NAMALWA (cell line): ENCODE measurements around the gene CD8B.
"Not testable (repeated sequence)": the region's sequence is repeated elsewhere in the genome, so short reads cannot be mapped to it uniquely, and the experiment has no call there.

Source experiments
- DNase-seq: peaks from one replicate; pipeline ENCODE4 v3.0.0-alpha.2; 2015; ENCODE audit warnings: low spot score

The CD8B gene

DNA sequence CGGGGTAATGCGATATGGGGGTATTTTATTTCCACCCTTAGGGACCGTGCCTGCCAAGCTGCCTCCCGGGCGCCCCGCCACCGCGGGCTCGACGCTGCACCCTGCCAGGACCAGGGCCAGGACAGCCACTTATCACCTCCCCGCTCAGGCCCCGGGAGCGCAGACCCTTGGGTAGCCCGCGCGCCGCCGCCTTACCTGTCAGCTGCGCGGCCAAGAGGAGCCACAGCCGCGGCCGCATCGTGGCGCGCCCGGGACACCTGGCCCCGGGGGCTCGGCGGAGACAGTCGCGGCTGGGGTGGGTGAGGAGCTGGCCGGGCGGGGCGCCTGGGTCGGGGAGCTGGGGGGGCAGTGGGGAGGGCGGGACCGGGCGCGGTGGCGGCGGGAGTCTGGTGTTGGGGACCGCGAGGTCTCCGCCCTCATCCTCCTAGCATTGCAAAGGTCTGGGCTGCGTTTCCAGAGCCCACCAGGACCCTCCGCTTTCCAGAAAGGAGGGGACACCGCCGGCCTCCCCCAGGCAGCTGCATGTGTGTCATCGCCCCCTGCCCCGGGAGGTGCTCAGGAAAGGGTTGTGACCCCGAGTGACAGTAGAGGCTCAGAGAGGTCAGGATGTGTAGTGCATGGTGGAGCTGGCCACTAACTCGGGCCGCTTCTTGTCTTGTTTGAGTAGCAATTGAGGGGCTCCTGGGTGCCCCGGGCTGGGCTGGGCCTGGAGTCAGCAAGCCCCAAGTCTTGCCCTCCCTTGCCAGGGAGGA lies at the start of gene CD8B:
Gene CD8B, minus strand, starts transcription at position 259 of the 752 bp plus-strand sequence. Its CDS starts 21 bp downstream, at position 238.
- DNase-seq, result not testable (repeated sequence)

DNA sequence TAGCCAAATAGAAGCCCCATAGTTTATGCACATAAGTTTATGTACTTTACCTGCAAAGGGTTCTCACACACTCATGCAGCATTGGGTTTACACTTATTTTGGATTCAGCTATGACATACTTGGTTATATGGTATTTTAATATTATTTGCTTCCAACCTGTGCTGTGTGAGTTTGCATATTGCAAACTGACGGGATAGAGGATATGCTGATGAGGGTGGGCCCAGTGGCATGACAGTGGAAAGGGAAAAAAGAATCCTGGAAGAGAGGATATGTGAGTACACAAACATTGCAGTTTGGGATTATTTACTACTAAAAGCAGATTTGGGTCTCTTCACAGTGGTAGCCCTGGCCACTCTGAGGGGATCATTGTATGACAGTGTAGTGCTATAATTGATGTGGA lies 44.2 kb upstream of the CD8B start:
- DNase-seq, result not testable (repeated sequence)

DNA sequence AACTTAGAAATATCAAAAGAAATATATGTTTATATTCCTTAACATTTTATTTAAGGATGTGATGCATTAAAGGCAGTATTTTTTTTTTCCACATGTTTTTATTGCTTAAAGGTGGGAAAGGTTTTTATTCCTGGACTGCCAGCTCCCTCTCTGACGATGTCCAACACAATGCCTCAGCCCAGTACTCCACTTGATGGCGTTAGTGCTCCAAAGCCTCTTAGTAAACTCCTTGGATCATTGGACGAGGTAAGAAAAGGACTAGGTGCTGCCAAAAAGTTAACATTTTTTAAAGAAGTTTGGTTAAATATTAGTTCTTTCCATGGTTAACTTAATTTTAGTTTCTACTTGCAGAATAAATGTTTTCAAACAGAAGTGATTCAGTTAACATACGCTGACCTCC lies 39.0 kb upstream of the CD8B start:
- not testable (repeated sequence) for DNase-seq

DNA sequence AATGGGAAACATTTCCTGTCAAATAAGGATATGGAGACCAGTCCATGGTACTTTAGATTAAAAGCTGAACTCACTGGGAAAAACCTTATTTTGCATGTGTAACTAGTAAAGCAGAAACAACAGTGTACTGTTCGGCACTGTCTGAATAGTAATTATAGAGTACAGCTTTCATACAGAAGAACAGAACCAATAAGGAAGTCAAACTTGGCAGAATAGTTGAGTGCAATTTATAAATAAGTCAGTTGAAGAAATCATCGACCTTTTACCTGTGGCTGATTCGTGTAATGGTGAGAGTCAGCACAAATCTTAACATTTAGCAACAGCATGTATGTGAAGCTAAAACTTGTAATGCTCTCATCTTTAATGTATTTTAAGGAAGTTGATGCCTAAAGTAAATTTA lies 24.3 kb upstream of the CD8B start:
- DNase-seq, result not testable (repeated sequence)

DNA sequence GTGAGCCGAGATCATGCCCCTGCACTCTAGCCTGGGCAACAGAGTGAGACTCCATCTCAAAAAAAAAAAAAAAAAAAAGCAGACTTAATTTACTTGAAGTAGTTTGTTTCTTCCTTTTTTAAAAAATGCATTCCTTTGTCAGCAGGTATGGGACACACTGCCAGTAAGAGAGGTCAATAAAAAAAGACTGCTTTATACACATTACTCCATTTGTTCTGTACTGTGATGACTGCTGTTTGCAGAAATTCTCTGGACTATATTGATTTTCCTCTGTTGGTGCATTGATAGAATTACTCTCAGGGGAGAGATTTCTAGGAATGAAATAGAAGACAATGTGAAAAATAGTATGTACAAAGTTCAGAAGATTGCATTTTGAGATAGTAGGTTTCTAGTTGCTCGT lies 21.2 kb upstream of the CD8B start:
- DNase-seq, result not testable (repeated sequence)

DNA sequence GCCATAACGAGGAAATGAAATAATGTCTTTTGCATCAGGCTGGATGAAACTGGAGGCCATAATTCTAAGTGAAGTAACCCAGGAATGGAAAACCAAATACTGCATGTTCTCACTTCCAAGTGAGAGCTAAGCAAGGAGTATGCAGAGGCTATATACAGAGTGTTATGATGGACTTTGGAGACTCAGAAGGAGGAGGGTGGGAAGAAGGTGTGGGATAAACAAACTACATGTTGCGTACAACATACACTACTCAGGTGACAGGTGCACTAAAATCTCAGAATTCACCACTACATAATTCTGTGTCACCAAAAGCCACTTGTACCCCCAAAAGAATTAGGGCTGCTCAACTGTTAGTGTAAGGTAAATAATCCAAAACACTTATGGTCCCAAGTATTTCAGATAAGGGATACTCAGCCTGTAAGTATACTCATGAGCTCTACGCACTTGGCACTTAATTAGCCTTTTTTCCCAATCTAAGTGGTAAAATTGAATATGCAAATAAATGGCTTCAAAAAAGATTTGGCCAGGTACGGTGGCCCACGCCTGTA lies 20.5 kb upstream of the CD8B start:
- DNase-seq, result not testable (repeated sequence)

DNA sequence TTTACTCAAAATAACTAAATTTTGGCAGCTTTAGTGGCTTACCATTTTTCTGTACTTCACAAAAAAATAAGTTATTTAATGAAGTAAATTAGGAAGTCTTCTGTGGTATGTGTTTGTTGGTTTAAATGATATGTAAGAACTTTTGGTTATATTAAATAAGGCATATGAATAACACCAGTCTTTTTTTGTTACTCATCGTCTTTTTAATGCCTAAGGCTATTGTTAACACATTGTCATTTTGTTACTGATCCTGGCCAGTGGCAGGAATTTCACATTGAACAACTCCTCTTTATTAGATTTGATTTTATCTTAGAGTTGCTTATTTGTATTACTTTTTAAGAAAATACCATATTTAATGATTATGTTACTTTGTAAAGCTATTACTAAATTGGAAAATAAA lies 17.3 kb upstream of the CD8B start:
- not testable (repeated sequence) for DNase-seq

DNA sequence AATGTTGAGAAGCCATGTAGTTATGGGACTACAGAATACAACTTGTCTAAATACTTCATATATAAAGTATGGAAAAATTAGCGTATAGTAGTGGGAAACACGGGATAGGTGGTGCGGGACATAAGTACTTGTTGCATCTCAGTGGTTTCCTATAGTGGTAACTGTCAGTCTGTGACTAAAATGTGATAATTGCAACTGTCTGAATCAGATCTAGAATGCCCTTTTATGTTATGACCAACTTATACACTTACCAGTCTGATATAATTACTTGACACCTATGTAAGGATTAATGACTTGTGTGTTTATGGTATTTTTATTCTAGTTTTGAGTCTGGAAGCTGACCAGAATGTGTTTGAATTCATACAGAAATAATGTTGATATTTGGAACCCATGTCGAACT lies 9.3 kb upstream of the CD8B start:
- DNase-seq, result not testable (repeated sequence)

DNA sequence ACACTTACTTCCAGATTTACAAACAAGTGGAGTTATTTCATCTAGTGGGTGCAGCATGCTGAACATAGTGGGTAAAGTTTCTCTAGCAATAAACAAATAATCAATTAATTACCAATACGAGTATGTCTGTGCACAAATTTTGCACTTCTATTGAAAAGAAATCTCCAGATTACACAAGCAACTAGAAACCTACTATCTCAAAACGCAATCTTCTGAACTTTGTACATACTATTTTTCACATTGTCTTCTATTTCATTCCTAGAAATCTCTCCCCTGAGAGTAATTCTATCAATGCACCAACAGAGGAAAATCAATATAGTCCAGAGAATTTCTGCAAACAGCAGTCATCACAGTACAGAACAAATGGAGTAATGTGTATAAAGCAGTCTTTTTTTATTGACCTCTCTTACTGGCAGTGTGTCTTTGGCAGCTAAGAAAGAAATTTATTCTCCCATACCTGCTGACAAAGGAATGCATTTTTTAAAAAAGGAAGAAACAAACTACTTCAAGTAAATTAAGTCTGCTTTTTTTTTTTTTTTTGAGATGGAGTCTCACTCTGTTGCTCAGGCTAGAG lies 7.3 kb upstream of the CD8B start:
- not testable (repeated sequence) for DNase-seq

DNA sequence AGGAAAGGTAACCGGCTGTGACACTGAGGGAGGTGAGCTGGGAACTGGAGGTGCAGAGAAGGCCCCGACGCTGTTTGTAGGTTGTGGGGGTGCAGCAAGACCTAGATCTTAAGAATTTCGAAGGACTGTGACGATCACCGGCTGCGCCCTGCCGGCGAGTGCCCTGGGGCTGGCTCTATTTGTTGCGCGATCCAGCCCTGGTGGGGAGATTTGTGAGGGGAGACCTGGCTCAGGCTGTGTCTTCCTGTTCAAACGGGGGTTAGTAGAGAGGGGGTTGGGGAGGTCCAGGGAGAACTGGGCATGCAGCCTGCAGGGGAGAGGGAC lies 656 bp upstream of the CD8B start:
- not testable (repeated sequence) for DNase-seq

DNA sequence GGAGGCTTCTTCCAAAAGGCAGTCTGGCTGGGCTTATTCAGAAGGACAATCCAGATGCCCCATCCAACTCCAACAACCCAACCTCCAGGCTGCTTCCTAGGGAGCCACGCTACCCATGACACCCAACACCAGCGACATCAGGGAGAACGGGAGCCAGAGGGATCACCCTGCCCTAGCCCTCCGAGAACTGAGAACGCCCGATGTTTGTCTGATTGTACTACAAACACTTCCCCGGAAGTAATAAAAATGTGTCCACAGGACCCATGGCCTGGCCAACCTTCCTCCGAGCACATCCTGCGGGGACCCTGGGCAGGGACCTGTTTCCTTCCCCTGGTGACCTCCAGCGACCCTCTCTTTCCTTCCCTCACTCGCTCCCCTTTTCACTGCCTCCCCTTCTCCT lies 511 bp downstream of the CD8B start:
- not testable (repeated sequence) for DNase-seq

DNA sequence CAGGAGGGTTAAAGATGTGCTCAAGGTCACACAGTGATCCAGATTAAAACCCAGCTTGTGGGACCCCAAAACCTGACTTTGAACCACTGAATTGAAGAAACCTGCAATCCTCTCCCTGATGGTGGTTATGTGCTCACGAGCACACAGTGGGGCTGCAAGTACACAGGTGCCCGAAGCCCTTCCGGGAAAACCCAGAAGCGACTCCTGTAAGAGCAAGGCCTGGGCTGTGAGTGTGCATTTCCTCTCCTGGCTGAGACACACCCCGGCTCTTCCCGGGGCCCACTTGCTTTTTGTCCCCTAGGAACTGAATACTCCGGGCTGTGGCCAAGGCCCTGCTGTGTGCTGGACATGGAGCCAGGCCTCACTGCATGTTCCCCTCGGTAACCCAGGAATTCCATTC lies 1.1 kb downstream of the CD8B start:
- DNase-seq, result not testable (repeated sequence)

DNA sequence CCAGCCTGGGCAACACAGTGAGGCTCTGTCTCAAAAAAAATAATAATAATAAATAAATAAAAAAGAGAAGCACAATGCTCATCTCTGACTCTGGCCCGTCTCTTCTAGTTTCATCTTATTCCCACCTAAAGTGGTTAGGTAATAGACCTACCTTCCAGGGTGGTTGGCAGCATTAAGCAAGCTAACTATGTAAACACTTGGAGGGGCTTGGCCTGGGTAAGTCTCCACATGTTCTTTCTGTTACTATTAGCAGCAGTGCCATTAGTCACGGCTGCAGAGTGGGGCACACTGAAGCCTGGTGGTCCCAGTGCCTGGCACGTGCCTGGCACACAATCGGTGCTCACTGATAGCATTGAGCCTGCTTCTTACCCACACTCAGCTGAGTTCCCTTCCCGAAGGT lies 4.0 kb downstream of the CD8B start:
- not testable (repeated sequence) for DNase-seq

DNA sequence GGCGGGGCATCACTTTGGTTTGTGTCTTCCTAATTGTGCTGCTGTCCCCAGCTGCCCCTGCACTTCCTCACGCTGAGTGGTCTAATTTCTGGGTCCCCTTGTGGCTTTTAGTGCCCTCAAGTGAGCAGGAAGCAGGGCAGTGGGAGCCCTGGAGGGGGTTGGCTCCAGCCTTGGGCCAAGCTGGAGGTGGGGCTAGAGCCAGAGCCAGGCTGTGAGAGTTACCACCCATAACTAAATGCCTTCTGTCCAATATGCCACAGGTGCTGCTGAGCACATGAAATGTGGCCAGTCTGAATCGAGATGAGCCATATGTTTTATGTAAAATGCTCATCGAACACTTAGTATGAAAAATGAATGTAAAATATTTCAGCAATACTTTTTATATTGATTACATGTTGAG lies 5.2 kb downstream of the CD8B start:
- DNase-seq, result not testable (repeated sequence)

DNA sequence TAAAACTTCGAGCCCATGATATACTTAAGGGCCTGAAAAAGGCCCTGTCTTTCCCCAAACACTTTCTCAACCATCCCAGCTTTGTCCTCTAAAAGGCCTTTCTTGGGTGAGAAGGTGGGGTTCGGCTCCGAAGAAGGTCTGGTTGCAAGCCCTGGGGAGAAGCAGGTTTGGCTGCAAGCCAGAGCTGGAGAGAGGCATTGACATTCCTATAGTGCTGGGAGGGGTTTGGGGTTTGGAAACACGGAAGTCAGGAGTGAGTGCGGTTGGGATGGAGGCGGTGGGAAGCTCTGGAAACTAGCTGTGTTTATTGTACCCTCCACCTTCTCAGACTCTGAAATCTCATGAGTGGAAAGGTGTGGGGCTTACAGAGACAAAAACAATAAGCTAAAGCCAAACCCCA lies 5.7 kb downstream of the CD8B start:
- DNase-seq, result not testable (repeated sequence)

DNA sequence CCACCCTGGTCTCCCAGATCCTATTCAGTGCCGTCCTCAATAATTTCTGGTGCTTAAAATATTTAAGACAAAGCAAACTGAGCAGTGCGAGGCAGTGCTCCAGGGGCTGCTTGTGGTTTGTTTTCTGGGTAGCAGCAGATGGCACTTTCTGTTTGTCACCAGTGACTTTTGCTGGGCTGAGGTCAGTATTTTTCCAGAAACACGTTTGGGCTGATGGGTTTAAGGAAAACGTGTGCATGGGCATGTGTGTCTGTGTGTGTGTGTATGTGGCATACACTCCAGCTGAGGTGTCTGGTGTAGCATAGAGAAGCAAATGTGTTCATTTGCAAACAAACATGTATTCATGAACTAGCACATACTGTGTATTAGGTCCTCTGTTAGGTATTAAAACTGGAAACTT lies 10.1 kb downstream of the CD8B start:
- DNase-seq, result not testable (repeated sequence)

DNA sequence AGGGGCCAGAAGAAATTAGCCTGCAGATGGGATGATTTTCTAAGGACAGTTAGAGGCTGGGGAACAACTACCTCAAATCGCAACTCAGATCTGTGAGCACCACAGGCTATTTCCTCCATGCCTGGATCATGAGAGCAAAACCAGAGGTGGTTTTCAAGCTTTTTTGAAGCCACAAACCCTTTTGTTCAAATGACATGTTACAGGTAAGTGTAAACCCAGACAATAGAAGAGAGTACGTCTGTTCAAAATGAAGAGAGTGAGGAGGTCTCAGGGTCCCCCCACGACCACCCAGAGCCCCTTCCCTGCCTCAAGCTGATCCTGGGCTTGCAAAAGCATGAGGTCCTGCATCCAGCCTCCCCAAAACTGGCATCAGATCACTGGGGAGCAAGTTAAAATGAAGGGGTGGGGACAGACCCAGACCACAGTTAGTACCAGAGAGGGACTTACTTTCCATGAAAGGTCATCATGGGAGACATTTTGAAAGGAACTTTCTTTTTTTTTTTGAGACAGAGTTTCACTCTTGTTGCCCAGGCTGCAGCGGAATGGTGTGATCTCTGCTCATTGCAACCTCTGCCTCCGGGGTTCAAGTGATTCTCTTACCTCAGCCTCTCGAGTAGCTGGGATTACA lies 19.0 kb downstream of the CD8B start:
- not testable (repeated sequence) for DNase-seq

DNA sequence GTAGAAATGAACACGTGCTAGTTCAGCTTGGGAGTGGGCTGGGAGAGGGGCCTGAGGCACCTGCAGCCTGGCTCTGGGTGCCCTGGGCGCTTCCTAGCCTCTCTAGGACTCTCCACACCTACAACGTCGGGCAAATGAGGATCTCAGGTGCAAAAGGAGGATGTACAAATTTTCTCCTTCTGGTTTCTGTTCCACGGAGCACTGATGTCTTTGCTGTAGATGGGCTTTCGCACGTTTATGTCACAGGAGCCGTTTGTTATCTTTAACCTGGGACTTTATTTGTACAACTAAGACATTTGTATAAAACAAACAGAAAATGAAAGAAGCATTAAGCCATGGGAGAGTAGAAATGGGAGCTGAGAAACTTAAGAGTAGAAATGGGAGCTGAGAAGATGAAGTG lies 20.4 kb downstream of the CD8B start:
- not testable (repeated sequence) for DNase-seq

DNA sequence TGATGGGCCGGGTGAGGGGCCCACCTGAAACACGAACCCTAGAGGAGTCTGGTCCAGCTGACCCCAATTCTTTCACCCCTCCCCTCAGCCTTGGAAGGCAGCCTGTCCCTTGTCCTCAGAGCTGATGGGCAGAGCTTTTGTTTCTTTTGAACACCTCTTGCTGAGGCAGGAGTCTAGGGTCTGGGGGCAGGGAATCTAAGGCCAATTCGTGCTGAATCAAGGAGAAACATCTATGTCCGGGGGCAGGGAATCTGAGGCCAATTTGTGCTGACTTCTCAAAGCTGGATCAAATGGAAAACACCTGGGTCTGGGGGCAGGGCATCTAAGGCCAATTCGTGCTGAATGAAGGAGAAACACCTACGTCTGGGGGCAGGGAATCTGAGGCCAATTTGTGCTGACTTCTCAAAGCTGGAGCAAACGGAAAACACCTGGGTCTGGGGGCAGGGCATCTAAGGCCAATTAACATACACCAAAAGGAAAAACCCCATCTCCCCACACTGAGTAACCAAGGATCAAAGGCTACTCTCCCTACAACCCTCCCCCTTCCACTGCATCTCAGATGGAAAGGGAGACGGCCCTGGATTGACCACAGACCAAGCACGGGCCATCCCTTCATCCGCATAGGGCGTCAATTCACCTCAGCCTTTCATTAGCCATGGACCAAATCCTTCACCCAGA lies 21.7 kb downstream of the CD8B start:
- not testable (repeated sequence) for DNase-seq

DNA sequence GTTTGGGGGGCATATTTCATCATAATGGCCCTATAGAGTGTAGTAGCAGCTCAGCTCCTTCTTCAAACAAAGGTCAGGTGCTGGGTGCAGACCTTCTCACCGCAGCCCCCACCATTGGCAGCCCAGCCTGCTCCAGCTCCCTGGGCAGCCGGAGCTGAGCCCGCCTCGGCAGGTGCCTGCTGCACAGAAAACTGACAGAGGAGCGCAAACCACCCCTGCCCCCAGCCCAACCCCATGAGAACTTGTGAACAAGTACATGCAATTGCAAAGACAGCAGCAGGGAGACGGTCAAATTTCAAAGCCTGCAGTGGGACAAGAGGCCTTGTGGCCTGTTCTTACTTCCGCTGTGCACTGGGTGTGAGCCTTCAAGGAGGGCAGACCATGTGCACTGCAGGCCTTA lies 22.2 kb downstream of the CD8B start:
- DNase-seq, result not testable (repeated sequence)

DNA sequence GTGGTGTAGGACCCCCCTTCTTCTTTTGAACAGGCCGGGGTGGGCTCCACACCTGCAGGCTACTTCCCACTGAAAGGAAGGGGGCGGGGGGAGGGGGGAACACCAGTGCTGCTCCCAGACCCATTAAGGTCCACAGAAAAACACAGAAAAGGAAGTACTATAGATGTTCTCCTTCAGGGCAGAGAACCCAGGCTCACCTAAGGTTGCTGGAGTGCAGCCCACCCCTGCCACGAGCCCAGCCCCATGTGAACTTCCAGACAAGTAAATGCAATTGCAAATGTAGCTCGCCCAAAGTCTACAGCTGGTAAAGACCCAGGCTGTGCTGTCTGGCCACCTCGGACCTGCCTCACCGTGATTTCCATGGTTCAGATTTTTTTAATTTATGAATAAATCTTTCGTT lies 24.0 kb downstream of the CD8B start:
- not testable (repeated sequence) for DNase-seq

DNA sequence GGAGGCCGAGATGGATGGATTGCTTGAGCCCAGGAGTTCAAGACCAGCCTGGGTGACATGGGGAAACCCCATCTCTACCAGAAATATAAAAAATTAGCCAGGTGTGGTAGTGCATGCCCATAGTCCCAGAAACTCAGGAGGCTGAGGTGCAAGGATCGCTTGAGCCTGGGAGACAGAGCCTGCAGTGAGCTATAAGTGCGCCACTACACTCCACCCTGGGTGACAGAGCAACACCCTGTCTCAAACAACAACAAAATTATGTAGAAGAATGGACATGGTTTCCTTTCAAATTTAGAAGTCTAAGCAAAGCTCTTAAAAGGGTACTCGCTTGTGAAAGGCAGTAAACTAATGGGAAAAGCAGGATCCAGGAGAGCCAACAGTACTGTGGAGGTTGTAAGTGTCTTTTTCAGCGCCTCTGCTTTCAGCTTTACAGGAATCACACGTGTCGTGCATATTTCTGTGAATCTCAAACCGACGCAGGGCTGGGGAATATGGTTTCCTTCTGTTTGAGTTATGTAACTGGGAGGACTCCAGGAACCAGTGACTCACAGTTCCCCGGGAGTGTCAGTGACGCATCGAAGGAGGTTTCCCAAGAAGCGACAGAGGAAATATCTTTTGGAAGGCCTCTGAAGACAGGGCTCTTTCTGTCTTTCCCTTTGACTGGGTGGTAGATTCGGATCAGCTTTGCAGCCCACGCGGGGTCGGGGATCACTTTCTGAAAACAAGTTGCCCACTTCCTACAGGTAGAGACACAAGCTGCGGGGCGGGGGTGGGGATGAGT lies 24.6 kb downstream of the CD8B start:
- not testable (repeated sequence) for DNase-seq
